Heart left ventricle (tissue), 16 donors: ENCODE data around the gene MRPL9. TPM values are rescaled to one million over a fixed set of nuclear protein-coding genes. Genes with fewer than 3 reads are reported as not detected.

ENCODE experiments used
- ATAC-seq, 4 donors: fragments of 200-7000 bp; cut with Tn5 transposase; one replicate each; pipeline ENCODE4 v1.9.1; 2020 to 2022; ENCODE audit warnings: moderate library complexity in 4 of 4, mild to moderate bottlenecking in 3 of 4, moderate number of reproducible peaks in 1 of 4
- DNase-seq, 5 donors: peaks; one replicate each; pipeline ENCODE4 v3.0.0-alpha.2; 2020
- H3K27ac ChIP-seq, 12 donors: fragments of 200-600 bp; sonication (generic) in 4 of 12; one replicate each; pipeline versions ENCODE4 v1.5.0 to v1.8.0; 2016 to 2022; ENCODE audit warnings: mild to moderate bottlenecking in 2 of 12
- H3K27me3 ChIP-seq, 9 donors: fragments of 200-600 bp; sonication (generic) in 2 of 9; one replicate each; pipeline versions ENCODE4 v1.5.1 to v1.8.0; 2016 to 2022; ENCODE audit warnings: mild to moderate bottlenecking in 3 of 9
- H3K36me3 ChIP-seq, 9 donors: fragments of 200-600 bp; sonication (generic) in 2 of 9; one replicate each; pipeline versions ENCODE4 v1.5.0 to v1.8.0; 2018 to 2022; ENCODE audit warnings: mild to moderate bottlenecking in 2 of 9
- H3K4me1 ChIP-seq, 12 donors: fragments of 200-600 bp; sonication (generic) in 4 of 12; one replicate each; pipeline versions ENCODE4 v1.5.0 to v1.8.0; 2016 to 2022; ENCODE audit warnings: mild to moderate bottlenecking in 3 of 12
- H3K4me3 ChIP-seq, 12 donors: fragments of 200-600 bp; sonication (generic) in 4 of 12; one replicate each; pipeline versions ENCODE4 v1.5.0 to v1.8.0; 2017 to 2022; ENCODE audit warnings: mild to moderate bottlenecking in 9 of 12, moderate library complexity in 4 of 12
- H3K9me3 ChIP-seq, 12 donors: fragments of 200-600 bp; sonication (generic) in 4 of 12; one replicate each; pipeline versions ENCODE4 v1.5.0 to v1.8.0; 2016 to 2022; ENCODE audit warnings: mild to moderate bottlenecking in 1 of 12
- CTCF ChIP-seq, 12 donors: fragments of 200-600 bp; sonication (generic) in 4 of 12; IDR thresholded peaks; one replicate each; pipeline versions ENCODE4 v1.5.0 to v1.8.0; 2018 to 2022; ENCODE audit warnings: antibody characterized with exemption in 12 of 12, mild to moderate bottlenecking in 5 of 12
- POLR2A ChIP-seq, 2 donors: fragments of 450-650 bp; IDR thresholded peaks; one replicate each; pipeline ENCODE4 v1.6.1; 2017; ENCODE audit warnings: antibody characterized with exemption in 2 of 2, mild to moderate bottlenecking in 2 of 2, moderate library complexity in 2 of 2
- WGBS, 4 donors: extraction: QIAGEN DNeasy Blood & Tissue Kit in 2 of 4; methylation state at CpG; one replicate each; pipeline versions ENCODE4 v1.1.5 to v1.1.7; 2013 to 2018; 5-methylcytosine and 5-hydroxymethylcytosine counted together
- intact Hi-C, 10 donors: fragments of 100-400 bp; cut with DNase I; formaldehyde crosslinking; loops; one replicate each; pipeline versions ENCODE4 v1.11.1 to v1.14.2; 2022
- polyA plus RNA-seq, 2 donors: library from polyadenylated mRNA; stranded (reverse); fragments of 200-250 nt; gene quantifications; one replicate each; pipeline ENCODE4 v1.2.3, GENCODE V29; 2013
- total RNA-seq, 9 donors: library from RNA; depleted of rRNA in 2 of 9; stranded (reverse); fragments of >200 nt in 2 of 9; fragmentation: NEBNext Ultra II Directional in 3 of 9; extraction: Animal tissue kit (Norgen Biotek cat#: 25700) in 3 of 9; gene quantifications; one replicate each; pipeline versions ENCODE4 v1.1.0 to v1.2.4, GENCODE V29; 2016 to 2023
- donor health status: ischemic (EF 13 %, LVEDD 7.1; RV severe dilation, severe dysfunction).
- donor health status: healthy with polysubstance abuse.
- donor health status: DM: no; HTN: yes; CAD: no.
- donor health status: DM: no; HTN: no; CAD: no.
- donor health status: ischemic (EF 25% LVEDD 6.9; RV normal size, moderate dysfunction).
- donor health status: ischemic (EF 25% LVEDD 5.7; RV mildly dilated, moderate dysfunction).
- donor health status: healthy.
- donor health status: DM: yes; HTN: yes; CAD: no.
- donor health status: ischemic (EF 35%, LVEDD 5.7; RV mildly dilated, moderate dysfunction).
- donor health status: nonischemic (EF 11% LVEDD 7.7; RV severe dilation, severe dysfunction).
- donor health status: DM: yes; HTN: yes; CAD: no.
- donor health status: PGD.
- donor health status: ischemic (EF 29% LVEDD 5.4; RV normal size, mild dysfunction).
- donor health status: nonischemic (EF 23%, LVEDD 6.1; RV moderate dilation, normal function).

The MRPL9 gene
- total and polyA plus RNA-seq, 11 donors: 35.8 to 57.9 (median 46.3) TPM

DNA sequence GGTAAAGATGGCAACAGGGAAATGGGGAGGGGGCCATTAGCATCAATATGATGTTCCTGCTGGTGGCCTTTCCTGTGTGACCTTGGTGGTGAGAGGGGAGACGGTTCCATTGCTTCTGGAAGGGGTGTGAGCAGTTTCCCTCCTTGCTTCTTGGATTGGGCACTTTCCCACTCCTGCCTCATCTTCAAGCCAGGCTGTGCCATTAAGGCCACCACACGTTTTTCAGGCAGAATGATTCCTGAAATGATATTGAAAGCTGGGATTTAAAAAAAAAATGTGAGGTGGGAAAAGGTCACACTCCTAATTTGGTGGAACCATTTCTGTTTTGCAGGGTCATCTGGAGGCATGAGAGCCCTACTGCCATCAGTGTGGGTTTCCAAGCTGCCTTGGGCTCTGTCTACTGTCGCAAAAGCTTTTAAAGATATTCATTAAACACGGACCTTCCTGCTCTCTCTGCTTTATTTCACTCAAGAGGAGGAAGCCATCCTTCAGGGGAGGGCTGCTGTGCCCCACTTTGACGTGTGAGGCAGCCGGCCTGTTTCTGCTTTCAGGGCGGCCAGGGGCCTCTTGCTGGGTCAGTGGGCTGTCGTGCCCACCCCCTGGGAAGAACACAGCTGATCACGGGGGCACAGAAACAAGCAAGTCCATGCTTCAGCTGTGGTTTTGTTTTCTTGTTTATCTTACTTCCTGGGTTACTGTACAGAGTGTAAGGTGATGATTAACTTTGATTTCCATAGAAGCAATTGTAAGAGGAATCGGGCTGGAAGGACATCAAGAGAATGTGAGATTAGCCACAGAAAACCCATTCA is 33.9 kb downstream of the MRPL9 start:
- Histone ChIP-seq H3K9me3 (no peaks in the 10 kb centered on the region), H3K27ac (peak overlapping the region in 1 of 12 donors; percentile 79), H3K27me3 (peaks cover 0 to 16% (median 0%) of the 10 kb centered on the region in 9 donors), H3K36me3 (no peaks in the 10 kb centered on the region), H3K4me1 (peaks cover 0 to 12% (median 1%) of the 10 kb centered on the region in 12 donors), H3K4me3 (no peak overlapping the region)
- WGBS, 4 donors: 67 to 70% (median 70%) methylated on average over 10 of the region's 10 CpGs
- TF ChIP-seq CTCF (IDR thresholded peaks at IDR 0.05) (no peak), POLR2A (IDR thresholded peaks at IDR 0.05) (no peak)
- no peak for ATAC-seq
- intact Hi-C loops: loop anchor here in 1 of 10 donors (5.0 kb wide), 1 partner anchor 117 kb away; the partner anchor contains the start of gene SNX27
- no peak for DNase-seq

- peak in 2 of 5 donors; percentile 43 to 51 for DNase-seq
- Histone ChIP-seq H3K27ac (peak overlapping the region in 7 of 12 donors; percentile 16 to 79 (median 60)), H3K27me3 (peaks cover 0 to 21% (median 0%) of the 10 kb centered on the region in 9 donors), H3K9me3 (no peaks in the 10 kb centered on the region), H3K4me1 (peaks cover 0 to 12% (median 1%) of the 10 kb centered on the region in 12 donors), H3K4me3 (peak overlapping the region in 9 of 12 donors; percentile 9 to 38 (median 23)), H3K36me3 (no peaks in the 10 kb centered on the region)
- intact Hi-C loops: loop anchor here in 1 of 10 donors (5.0 kb wide), 1 partner anchor 116 kb away; the partner anchor contains the start of gene SNX27
- 24 to 32% (median 26%) methylated on average over 18 to 19 of the region's 19 CpGs for WGBS, 4 donors
- peak; percentile 86 to 93 (median 91) for ATAC-seq
- TF ChIP-seq POLR2A (IDR thresholded peaks at IDR 0.05) (no peak), CTCF (IDR thresholded peaks at IDR 0.05) (no peak)
Measured at GRCh38 chr1:151728151-151729054, 34.9 kb downstream of the MRPL9 start.

DNA sequence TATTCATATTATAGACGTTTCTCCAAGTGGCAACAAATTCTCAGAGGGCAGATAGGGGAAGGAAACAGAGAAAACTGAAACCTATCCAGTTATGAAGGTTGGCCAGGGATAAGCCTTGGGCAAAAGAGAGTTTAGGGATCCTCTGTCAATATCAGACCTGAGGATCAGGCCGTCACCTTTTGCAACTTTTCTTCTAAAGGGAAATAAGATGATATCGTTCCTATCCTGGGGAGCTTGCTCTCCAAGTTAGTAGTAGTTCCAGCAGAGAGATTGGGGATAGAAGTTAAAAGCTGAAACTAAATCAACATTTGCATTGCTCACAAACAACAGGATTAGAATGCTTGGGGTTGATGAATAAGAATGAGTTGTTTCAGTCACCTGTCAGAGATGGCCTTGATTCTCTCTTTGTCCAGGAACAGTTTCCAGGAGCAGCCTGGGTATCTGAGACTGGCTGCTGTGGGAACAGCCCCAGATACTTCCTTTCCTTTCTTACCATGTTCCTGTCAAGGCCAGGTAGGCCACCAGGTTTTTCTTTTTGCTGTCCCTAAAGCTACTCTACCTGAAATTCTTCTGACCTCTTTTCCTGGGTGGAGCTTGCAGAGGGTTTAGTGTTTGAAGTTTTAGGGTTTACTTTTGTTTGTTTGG is 39.4 kb downstream of the MRPL9 start:
- peaks cover 0 to 18% (median 0%) of the 10 kb centered on the region in 9 donors for H3K27me3 ChIP-seq
- 50 to 65% (median 59%) methylated on average over 3 of the region's 3 CpGs for WGBS, 4 donors
- TF ChIP-seq POLR2A (IDR thresholded peaks at IDR 0.05) (no peak), CTCF (IDR thresholded peaks at IDR 0.05) (no peak)
- H3K4me3 ChIP-seq: no peak overlapping the region
- DNase-seq: no peak
- no peaks in the 10 kb centered on the region for H3K9me3 ChIP-seq
- intact Hi-C loops: no loop called here
- ATAC-seq: no peak
- H3K36me3 ChIP-seq: no peaks in the 10 kb centered on the region
- H3K27ac ChIP-seq: no peak overlapping the region
- peaks cover 0 to 37% (median 19%) of the 10 kb centered on the region in 12 donors for H3K4me1 ChIP-seq
